Upper lobe of left lung (tissue), 6 donors: ENCODE results near the gene MED8. TPM values are rescaled to one million over a fixed set of nuclear protein-coding genes. Genes with fewer than 3 reads are reported as not detected.

Source experiments
- ATAC-seq, 2 donors: fragments of 200-7000 bp; cut with Tn5 transposase; one replicate each; pipeline ENCODE4 v1.9.1; 2022; ENCODE audit warnings: mild to moderate bottlenecking in 2 of 2, moderate library complexity in 2 of 2; ENCODE audit not compliant: low FRiP score in 2 of 2
- DNase-seq, 2 donors: peaks; one replicate each; pipeline ENCODE4 v3.0.0-alpha.2; 2019 to 2020
- H3K27ac ChIP-seq, 4 donors: fragments of 200-600 bp; sonication (generic); one replicate each; pipeline ENCODE4 v1.5.1; 2016 to 2019
- H3K27me3 ChIP-seq, 4 donors: fragments of 200-600 bp; sonication (generic); one replicate each; pipeline ENCODE4 v1.5.1; 2017 to 2019
- H3K36me3 ChIP-seq, 4 donors: fragments of 200-600 bp; sonication (generic); one replicate each; pipeline ENCODE4 v1.5.1; 2016 to 2019
- H3K4me1 ChIP-seq, 4 donors: fragments of 200-600 bp; sonication (generic); one replicate each; pipeline ENCODE4 v1.5.1; 2018 to 2019
- H3K4me3 ChIP-seq, 4 donors: fragments of 200-600 bp; sonication (generic); one replicate each; pipeline ENCODE4 v1.5.1; 2017 to 2019; ENCODE audit warnings: mild to moderate bottlenecking in 2 of 4, moderate library complexity in 1 of 4
- H3K9me3 ChIP-seq, 4 donors: fragments of 200-600 bp; sonication (generic); one replicate each; pipeline ENCODE4 v1.5.1; 2018 to 2019
- CTCF ChIP-seq, 6 experiments: fragments of 450-650 bp in 4 of 6; fragments of 200-600 bp in 2 of 6; sonication (generic) in 2 of 6; IDR thresholded peaks; one replicate each; pipeline ENCODE4 v1.5.1; 2016 to 2019; ENCODE audit warnings: antibody characterized with exemption in 6 of 6
- EP300 ChIP-seq, 4 donors: sonication (generic); formaldehyde crosslinking; IDR thresholded peaks; one replicate each; pipeline ENCODE4 v1.5.1; 2017; ENCODE audit warnings: antibody characterized with exemption in 4 of 4, control low read depth in 2 of 4
- POLR2A ChIP-seq, 4 donors: fragments of 450-650 bp; IDR thresholded peaks; one replicate each; pipeline ENCODE4 v1.5.1; 2016 to 2017; ENCODE audit warnings: antibody characterized with exemption in 4 of 4, mild to moderate bottlenecking in 2 of 4
- POLR2AphosphoS5 ChIP-seq, 2 donors: sonication (generic); formaldehyde crosslinking; IDR thresholded peaks; one replicate each; pipeline ENCODE4 v1.5.1; 2017; ENCODE audit warnings: antibody characterized with exemption in 2 of 2
- WGBS, 2 donors: methylation state at CpG; one replicate each; pipeline ENCODE4 v1.1.5; 2017 to 2018; 5-methylcytosine and 5-hydroxymethylcytosine counted together
- total RNA-seq, 6 donors: library from RNA; depleted of rRNA in 4 of 6; stranded (reverse); fragments of >200 nt in 4 of 6; gene quantifications; one replicate each; pipeline versions ENCODE4 v1.1.0 to v1.2.1, GENCODE V29; 2016 to 2021
- donor health status: DM: no; HTN: no; CAD: no; lungs with moderate emphysema.
- donor health status: DM: no; HTN: yes; CAD: no; lungs with severe emphysema.

Gene MED8
- total RNA-seq, 6 donors from 2014 or later, result 13.8 to 59.7 (median 38.4) TPM

DNA sequence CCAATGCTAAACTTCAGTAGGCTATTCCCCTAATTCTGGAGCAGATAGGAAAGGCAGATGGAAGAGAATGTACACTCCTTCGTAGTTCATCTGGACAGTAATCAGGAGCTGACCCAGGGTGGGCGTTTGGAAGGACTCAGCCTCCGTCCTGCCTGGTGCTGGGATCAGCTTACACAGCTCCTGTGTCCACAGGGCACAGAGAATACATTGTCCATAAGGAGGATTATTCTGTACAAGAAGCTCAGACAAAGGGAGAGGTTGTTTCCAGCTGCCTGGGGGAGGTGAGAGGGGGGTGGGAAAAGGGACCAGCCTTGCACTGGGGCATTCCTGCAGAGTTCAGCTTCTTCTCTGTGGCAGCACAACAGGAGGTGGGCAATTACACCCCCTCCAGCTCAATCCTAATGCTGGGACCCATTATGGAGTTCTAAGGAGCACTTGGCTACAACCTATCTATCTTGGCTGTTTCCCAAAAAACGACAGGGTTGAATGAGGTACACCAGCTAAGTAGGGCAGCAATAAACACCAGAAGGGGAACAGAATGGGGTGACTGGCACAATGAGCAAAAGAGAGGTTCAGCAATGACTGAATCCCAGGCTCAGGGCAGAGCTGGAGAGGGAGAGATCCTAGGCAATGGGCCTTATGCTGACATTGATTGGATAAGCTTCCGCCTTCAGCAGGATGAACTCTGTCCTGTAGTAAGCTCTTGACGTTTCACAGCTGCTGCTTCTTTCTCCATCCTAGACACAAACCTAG lies 7.4 kb downstream of the MED8 start:
- no peaks in the 10 kb centered on the region for H3K9me3 ChIP-seq
- H3K27ac ChIP-seq, result peak overlapping the region in 3 of 4 donors; percentile 37 to 58 (median 49)
- WGBS, 2 donors, result 60 to 64% methylated on average over 6 of the region's 6 CpGs
- no peak for ATAC-seq
- H3K36me3 ChIP-seq, result peaks cover 20 to 70% (median 48%) of the 10 kb centered on the region in 4 donors
- H3K4me3 ChIP-seq, result no peak overlapping the region
- H3K27me3 ChIP-seq, result no peaks in the 10 kb centered on the region
- DNase-seq, result no peak
- H3K4me1 ChIP-seq, result peaks cover 0 to 12% (median 5%) of the 10 kb centered on the region in 4 donors
- TF ChIP-seq POLR2AphosphoS5 (IDR thresholded peaks at IDR 0.05) (no peak), EP300 (IDR thresholded peaks at IDR 0.05) (no peak), POLR2A (IDR thresholded peaks at IDR 0.05) (no peak), CTCF (IDR thresholded peaks at IDR 0.05) (no peak)

DNA sequence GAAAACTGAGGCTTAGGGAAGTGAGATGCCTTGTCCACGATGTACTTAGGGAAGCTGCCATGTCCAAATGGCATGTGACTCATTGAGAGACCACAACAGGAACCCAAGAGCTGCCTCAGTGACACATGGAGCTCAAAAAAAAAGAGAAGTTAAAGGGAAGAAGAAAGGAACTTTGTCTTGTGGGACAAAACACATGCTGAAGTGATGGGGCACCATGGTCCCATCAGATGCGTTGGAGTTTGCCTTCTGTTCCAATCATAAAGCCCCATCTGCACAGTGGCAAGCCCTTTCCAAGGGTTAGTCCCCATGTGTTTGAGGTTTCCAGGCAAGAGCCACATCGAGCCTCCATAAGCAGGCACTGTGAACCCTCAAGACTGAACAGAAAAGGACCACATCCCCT lies 8.0 kb downstream of the MED8 start:
- H3K4me3 ChIP-seq, result no peak overlapping the region
- ATAC-seq, result peak in 1 of 2 donors; percentile 79
- 74 to 77% methylated on average over 3 of the region's 3 CpGs for WGBS, 2 donors

GRCh38 chr1:43379476-43379875 lies 10.1 kb downstream of the MED8 start:
- peaks cover 0 to 12% (median 7%) of the 10 kb centered on the region in 4 donors for H3K4me1 ChIP-seq
- H3K27ac ChIP-seq, result no peak overlapping the region
- no peaks in the 10 kb centered on the region for H3K9me3 ChIP-seq
- H3K27me3 ChIP-seq, result no peaks in the 10 kb centered on the region
- 96 to 97% methylated on average over 1 of the region's 1 CpG for WGBS, 2 donors
- H3K4me3 ChIP-seq, result no peak overlapping the region
- H3K36me3 ChIP-seq, result peaks cover 9 to 43% (median 22%) of the 10 kb centered on the region in 4 donors
- no peak for TF ChIP-seq CTCF (IDR thresholded peaks at IDR 0.05)
- TF ChIP-seq POLR2A (IDR thresholded peaks at IDR 0.05), result no peak
- TF ChIP-seq POLR2AphosphoS5 (IDR thresholded peaks at IDR 0.05), result no peak
- no peak for ATAC-seq
- no peak for DNase-seq

More for the DNA sequence above, 8.0 kb downstream of the MED8 start:
- peak overlapping the region in 2 of 4 donors; percentile 49 to 58 for H3K27ac ChIP-seq
- H3K4me1 ChIP-seq, result peaks cover 0 to 12% (median 7%) of the 10 kb centered on the region in 4 donors
- no peaks in the 10 kb centered on the region for H3K27me3 ChIP-seq
- no peaks in the 10 kb centered on the region for H3K9me3 ChIP-seq
- peaks cover 20 to 64% (median 43%) of the 10 kb centered on the region in 4 donors for H3K36me3 ChIP-seq
- DNase-seq, result peak in 1 of 2 donors; percentile 57
- no peak for TF ChIP-seq CTCF (IDR thresholded peaks at IDR 0.05)
- no peak for TF ChIP-seq POLR2AphosphoS5 (IDR thresholded peaks at IDR 0.05)
- TF ChIP-seq POLR2A (IDR thresholded peaks at IDR 0.05), result no peak
- no peak for TF ChIP-seq EP300 (IDR thresholded peaks at IDR 0.05)

- H3K27me3 ChIP-seq, result no peaks in the 10 kb centered on the region
- peaks cover 0 to 26% (median 7%) of the 10 kb centered on the region in 4 donors for H3K36me3 ChIP-seq
- DNase-seq (no peak), ATAC-seq (no peak)
- WGBS, 2 donors, result 97 to 100% methylated on average over 1 of the region's 1 CpG
- H3K4me1 ChIP-seq, result peaks cover 6 to 16% (median 8%) of the 10 kb centered on the region in 4 donors
- no peak for TF ChIP-seq CTCF (IDR thresholded peaks at IDR 0.05)
- TF ChIP-seq POLR2AphosphoS5 (IDR thresholded peaks at IDR 0.05), result no peak
- no peak for TF ChIP-seq POLR2A (IDR thresholded peaks at IDR 0.05)
- TF ChIP-seq EP300 (IDR thresholded peaks at IDR 0.05), result no peak
- H3K9me3 ChIP-seq, result no peaks in the 10 kb centered on the region
- no peak overlapping the region for H3K27ac ChIP-seq
- H3K4me3 ChIP-seq, result no peak overlapping the region
Measured at GRCh38 chr1:43377831-43378230, 11.8 kb downstream of the MED8 start.
